Measurements from ENCODE around the gene ADRA2C. TPM values are rescaled to one million over a fixed set of nuclear protein-coding genes. Genes with fewer than 3 reads are reported as not detected.

The ADRA2C gene
- total and polyA plus RNA-seq, 9 of the 15 experiments (the other 6 are each of a cell fraction or from before 2014, with no cell fraction given): 0.06 to 0.58 (median 0.14) TPM; not detected in 2

GRCh38 chr4:3740256-3740655 is 25.9 kb upstream of the ADRA2C start (continued):
- TF ChIP-seq SAFB (IDR thresholded peaks at IDR 0.05; ENCODE audit: borderline replicate concordance, low read depth, low read length) (peak; percentile 37; the same call in 1 of the 2 replicates), MCM3 (IDR thresholded peaks at IDR 0.05) (no peak), L3MBTL2 (IDR thresholded peaks at IDR 0.05) (peak; percentile 61), SPI1 (IDR thresholded peaks at IDR 0.05; ENCODE audit: borderline replicate concordance, low read depth, low read length) (no peak), ZFP1 (CRISPR knock-in tag; IDR thresholded peaks at IDR 0.05) (no peak)

- ATAC-seq (no peak), DNase-seq (ENCODE audit: extremely low read depth in 1 of 4, low spot score in 3 of 4) (no peak), FAIRE-seq (no peak)
- H3K9ac ChIP-seq (ENCODE audit: insufficient read depth in 1 of 2, low read depth in 2 of 2, low read length in 2 of 2): no peak overlapping the region
- in situ Hi-C loops (cut with MboI) (no loop called here), intact Hi-C loops (cut with micrococcal nuclease) (no loop called here)
- no peaks in the 10 kb centered on the region for H3K36me3 ChIP-seq (ENCODE audit: control insufficient read depth, insufficient read depth, low read length)
- WGBS (ENCODE audit: insufficient coverage, low coverage, missing lambda C conversion rate): 2% methylated on average over 17 of the region's 19 CpGs
- peaks cover 2% of the 10 kb centered on the region; the same call in 1 of the 2 replicates for H3K9me3 ChIP-seq (replicated peaks; ENCODE audit: control insufficient read depth, insufficient read depth, low read depth, low read length)
- H3K9me1 ChIP-seq (ENCODE audit: control insufficient read depth, insufficient read depth, low read length): no peaks in the 10 kb centered on the region
- no peak overlapping the region for H3K4me2 ChIP-seq (ENCODE audit: insufficient read depth, low read length)
- no peak overlapping the region for H2AFZ ChIP-seq (ENCODE audit: low read depth, low read length)
- 0 out of 2 replicates have a peak, but pooled peaks cover 4% of the 10 kb centered on the region for H4K20me1 ChIP-seq (replicated peaks; ENCODE audit: control insufficient read depth, insufficient read depth, low read length)
- TF ChIP-seq ZNF134 (CRISPR knock-in tag; conservative IDR thresholded peaks at IDR 0.05): peak; percentile 85
- no peak for TF ChIP-seq PYGO2 (tag; IDR thresholded peaks at IDR 0.05)
- no peak overlapping the region for H3K27ac ChIP-seq (ENCODE audit: extremely low read depth, low read depth, low read length)
- H3K4me1 ChIP-seq (replicated peaks in 1 of 2; ENCODE audit: control insufficient read depth in 2 of 2, insufficient read depth in 2 of 2, low read length in 2 of 2): peaks cover 0 to 12% of the 10 kb centered on the region in 2 experiments; a peak in 2 of 5 replicates
- H3K4me3 ChIP-seq: no peak overlapping the region
- ChIA-PET POLR2A (interaction anchor here (0.6 kb wide), 1 partner anchor 8 kb away, joined by 3 read pairs; no protein-coding TSS in a partner anchor), CTCF (ENCODE audit: low intra/inter-chr PET ratio) (no interaction called here)
- no peaks in the 10 kb centered on the region for H3K79me2 ChIP-seq (ENCODE audit: control insufficient read depth, insufficient read depth, low read length)
- H3K27me3 ChIP-seq (ENCODE audit: control insufficient read depth in 2 of 2, insufficient read depth in 2 of 2, low read length in 2 of 2): peaks cover 9 to 64% of the 10 kb centered on the region in 2 experiments; a peak in 3 of 5 replicates
- BruUV-seq (replicated peaks): no TSS peak
These were observed 24.8 kb upstream of the ADRA2C start for GRCh38 chr4:3741217-3742011.

Measured in K562 (cell line).